GM23338 (cell line): ENCODE measurements around the gene DNAJB8. TPM values are rescaled to one million over a fixed set of nuclear protein-coding genes. Genes with fewer than 3 reads are reported as not detected.

ENCODE experiments used
- CTCF ChIP-seq, 2 experiments: fragments of 200-600 bp in 1 of 2; sonication (generic) in 1 of 2; conservative IDR thresholded peaks; 2 replicates each; pipeline versions ENCODE4 v1.5.1 to v1.6.1; 2016 to 2017; ENCODE audit warnings: antibody characterized with exemption in 2 of 2, low read depth in 2 of 2, mild to moderate bottlenecking in 2 of 2, moderate library complexity in 1 of 2
- EZH2phosphoT487 ChIP-seq: fragments of 200-600 bp; sonication (generic); IDR thresholded peaks from one replicate; pipeline ENCODE4 v1.8.1; 2018; ENCODE audit warnings: antibody characterized with exemption; ENCODE audit not compliant: unreplicated experiment
- POLR2AphosphoS5 ChIP-seq: IDR thresholded peaks from 2 replicates; pipeline ENCODE4 v1.6.1; 2016; ENCODE audit warnings: antibody characterized with exemption, low read depth
- REST ChIP-seq: IDR thresholded peaks from one replicate; pipeline ENCODE4 v1.6.1; 2018; ENCODE audit warnings: antibody characterized with exemption; ENCODE audit not compliant: unreplicated experiment
- STAT1 ChIP-seq: IDR thresholded peaks from one replicate; pipeline ENCODE4 v1.6.1; 2016; ENCODE audit warnings: antibody characterized with exemption; ENCODE audit not compliant: unreplicated experiment
- polyA plus RNA-seq: library from polyadenylated mRNA; unstranded; fragments of >200 nt; fragmentation: Nextera tagmentation; extraction: Ambion mirVana; gene quantifications from 2 replicates; pipeline ENCODE4 v1.2.1, GENCODE V29; 2016
- total RNA-seq: library from RNA; depleted of rRNA; stranded (reverse); fragments of >200 nt; shearing (Covaris generic); gene quantifications from 2 replicates; pipeline ENCODE4 v1.2.3, GENCODE V29; 2014; rRNA removed

Gene DNAJB8
- total and polyA plus RNA-seq, 2 experiments from 2014 or later: not detected

GRCh38 chr3:128413003-128413370, 53.7 kb downstream of the DNAJB8 start (continued):
- TF ChIP-seq CTCF (conservative IDR thresholded peaks at IDR 0.05; ENCODE audit: low read depth in 2 of 2): no peak
- no peak for TF ChIP-seq EZH2phosphoT487
- no peak for TF ChIP-seq POLR2AphosphoS5
- no peak for TF ChIP-seq REST
- no peak for TF ChIP-seq STAT1

Other genes starting within 250 kb of the DNAJB8 start
- gene GATA2, start 26.3 kb upstream of the DNAJB8 start, total RNA-seq: 0.12 and 0.83 TPM in 2 replicates
- 0.37 and 0.52 TPM in 2 replicates for gene GATA2, start 26.3 kb upstream of the DNAJB8 start, polyA plus RNA-seq
- 218 and 231 TPM in 2 replicates for gene RPN1, start 183.9 kb upstream of the DNAJB8 start, total RNA-seq
- 108 and 111 TPM in 2 replicates for gene RPN1, start 183.9 kb upstream of the DNAJB8 start, polyA plus RNA-seq